Measurements from ENCODE around the gene ZSWIM1.

- TF ChIP-seq, protein P1, sequence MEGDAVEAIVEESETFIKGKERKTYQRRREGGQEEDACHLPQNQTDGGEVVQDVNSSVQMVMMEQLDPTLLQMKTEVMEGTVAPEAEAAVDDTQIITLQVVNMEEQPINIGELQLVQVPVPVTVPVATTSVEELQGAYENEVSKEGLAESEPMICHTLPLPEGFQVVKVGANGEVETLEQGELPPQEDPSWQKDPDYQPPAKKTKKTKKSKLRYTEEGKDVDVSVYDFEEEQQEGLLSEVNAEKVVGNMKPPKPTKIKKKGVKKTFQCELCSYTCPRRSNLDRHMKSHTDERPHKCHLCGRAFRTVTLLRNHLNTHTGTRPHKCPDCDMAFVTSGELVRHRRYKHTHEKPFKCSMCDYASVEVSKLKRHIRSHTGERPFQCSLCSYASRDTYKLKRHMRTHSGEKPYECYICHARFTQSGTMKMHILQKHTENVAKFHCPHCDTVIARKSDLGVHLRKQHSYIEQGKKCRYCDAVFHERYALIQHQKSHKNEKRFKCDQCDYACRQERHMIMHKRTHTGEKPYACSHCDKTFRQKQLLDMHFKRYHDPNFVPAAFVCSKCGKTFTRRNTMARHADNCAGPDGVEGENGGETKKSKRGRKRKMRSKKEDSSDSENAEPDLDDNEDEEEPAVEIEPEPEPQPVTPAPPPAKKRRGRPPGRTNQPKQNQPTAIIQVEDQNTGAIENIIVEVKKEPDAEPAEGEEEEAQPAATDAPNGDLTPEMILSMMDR (IDR thresholded peaks at IDR 0.05): no peak
- TF ChIP-seq POLR2A (IDR thresholded peaks at IDR 0.05): no peak
Measured at GRCh38 chr20:45840700-45841198, 40.3 kb upstream of the ZSWIM1 start.

All from heart left ventricle (tissue), 13 donors.